ENCODE data around the gene HIGD2A.

GRCh38 chr5:176413255-176413565 lies 24.7 kb downstream of the HIGD2A start:
- no peak for TF ChIP-seq CTCF (IDR thresholded peaks at IDR 0.05)
- no peak for TF ChIP-seq POLR2A (IDR thresholded peaks at IDR 0.05)

Data from body of pancreas (tissue), 4 donors.